ENCODE results near the gene RALGPS2. TPM values are rescaled to one million over a fixed set of nuclear protein-coding genes. Genes with fewer than 3 reads are reported as not detected.

Gene RALGPS2
- total and polyA plus RNA-seq, 2 of the 8 experiments (the other 6 are each of a cell fraction or from before 2014, with no cell fraction given), result 6.7 to 38.0 TPM

GRCh38 chr1:178743801-178744200, 18.8 kb downstream of the RALGPS2 start:
- H4K8ac ChIP-seq (ENCODE audit: extremely low read depth, insufficient read depth, low read length), result no peak overlapping the region
- peaks cover 0 to 5% (median 3%) of the 10 kb centered on the region in 4 experiments; a peak in 2 of 8 replicates for H3K36me3 ChIP-seq (ENCODE audit: control insufficient read depth in 2 of 4, insufficient read depth in 4 of 4, low read length in 3 of 4)
- ChIA-PET CTCF (ENCODE audit: partially characterized antibody) (interaction anchor here (1.1 to 1.2 kb wide), 2 partner anchors 10 to 260 kb away, joined by 4 read pairs; no protein-coding TSS in a partner anchor), POLR2A (ENCODE audit: partially characterized antibody) (no interaction called here)
- FAIRE-seq, result no peak
- no peak overlapping the region for H3K27ac ChIP-seq (ENCODE audit: low read depth, low read length)
- H3K4me2 ChIP-seq (ENCODE audit: insufficient read depth in 1 of 2, low read depth in 2 of 2, low read length in 2 of 2), result no peak overlapping the region
- TF ChIP-seq SIN3A (conservative IDR thresholded peaks at IDR 0.05 in 1 of 2, IDR thresholded peaks at IDR 0.05 in 1 of 2; ENCODE audit: low read depth in 1 of 2, low read length in 2 of 2) (no peak), CBX8 (IDR thresholded peaks at IDR 0.05; ENCODE audit: borderline replicate concordance, low read depth, low read length) (no peak), SP2 (IDR thresholded peaks at IDR 0.05; ENCODE audit: low read length) (no peak), BACH1 (IDR thresholded peaks at IDR 0.05; ENCODE audit: low read length) (no peak), TEAD4 (IDR thresholded peaks at IDR 0.05; ENCODE audit: low read depth, low read length) (no peak)
- H3K4me3 ChIP-seq (ENCODE audit: extremely low read depth in 1 of 4, insufficient read depth in 2 of 4, low read depth in 3 of 4, low read length in 4 of 4), result no peak overlapping the region
- no peaks in the 10 kb centered on the region for H3K27me3 ChIP-seq (replicated peaks in 1 of 4; ENCODE audit: control insufficient read depth in 3 of 4, extremely low read depth in 1 of 4, insufficient read depth in 3 of 4, low read length in 3 of 4)
- WGBS, 2 experiments (ENCODE audit: extremely low coverage in 1 of 2, insufficient coverage in 1 of 2, insufficient read length in 1 of 2, insufficient replicate concordance in 2 of 2, low coverage in 1 of 2, low lambda C conversion rate in 2 of 2, missing lambda C conversion rate in 1 of 2), result 76% methylated on average over 2 of the region's 2 CpGs; no CpG with 5 or more reads in 1 of the 2 experiments
- no peak overlapping the region for H2BK5ac ChIP-seq (ENCODE audit: low read depth, low read length)
- H3K9ac ChIP-seq (replicated peaks in 1 of 4; ENCODE audit: extremely low read depth in 1 of 4, low read depth in 3 of 4, low read length in 3 of 4), result no peak overlapping the region
- H3K9me3 ChIP-seq (ENCODE audit: insufficient read depth in 2 of 2, low read depth in 1 of 2, low read length in 1 of 2), result no peaks in the 10 kb centered on the region
- H4K91ac ChIP-seq (replicated peaks; ENCODE audit: insufficient read length, low read length), result no peak overlapping the region
- H3K4me1 ChIP-seq (replicated peaks in 1 of 4; ENCODE audit: control insufficient read depth in 3 of 4, insufficient read depth in 4 of 4, low read length in 3 of 4), result no peaks in the 10 kb centered on the region
- no peak overlapping the region for H4K5ac ChIP-seq (ENCODE audit: insufficient read length, low read depth, low read length)
- no peak overlapping the region for H2AFZ ChIP-seq (ENCODE audit: low read length)
- no peak overlapping the region for H2AK5ac ChIP-seq (ENCODE audit: low read depth, low read length)
- no peak overlapping the region for H2BK20ac ChIP-seq (ENCODE audit: low read length)
- no peak overlapping the region for H3K4ac ChIP-seq (replicated peaks; ENCODE audit: insufficient read length, low read depth, low read length)
- no peak overlapping the region for H3K56ac ChIP-seq (replicated peaks; ENCODE audit: insufficient read length, low read depth, low read length)
- no peak overlapping the region for H3K23ac ChIP-seq (ENCODE audit: insufficient read length)
- no peak overlapping the region for H2BK15ac ChIP-seq (ENCODE audit: low read length)
- no peak overlapping the region for H3K18ac ChIP-seq (ENCODE audit: extremely low read depth, low read length)
- no peak overlapping the region for H2BK120ac ChIP-seq (replicated peaks; ENCODE audit: low read depth, low read length)
- H2BK12ac ChIP-seq (ENCODE audit: low read depth, low read length), result no peak overlapping the region
- H3K14ac ChIP-seq (ENCODE audit: insufficient read length), result no peak overlapping the region
- no peaks in the 10 kb centered on the region for H3K23me2 ChIP-seq (ENCODE audit: low read depth, low read length)
- peaks cover 0 to 9% of the 10 kb centered on the region in 2 experiments; a peak in 2 of 4 replicates for H3K79me2 ChIP-seq (ENCODE audit: control insufficient read depth in 1 of 2, insufficient read depth in 2 of 2, low read length in 2 of 2)
- H4K20me1 ChIP-seq (replicated peaks in 1 of 2; ENCODE audit: control insufficient read depth in 1 of 2, insufficient read depth in 2 of 2, low read length in 2 of 2), result peaks cover 0 to 1% of the 10 kb centered on the region in 2 experiments
- H3K79me1 ChIP-seq (ENCODE audit: low read depth, low read length), result no peaks in the 10 kb centered on the region
- DNase-seq (ENCODE audit: low read depth in 1 of 2, low spot score in 2 of 2), result no peak
